Osteocyte (in vitro differentiated cells): ENCODE results near the gene PDZD4. TPM values are rescaled to one million over a fixed set of nuclear protein-coding genes. Genes with fewer than 3 reads are reported as not detected.

Experiments
- DNase-seq: peaks from one replicate; pipeline ENCODE4 v3.0.0; 2021; ENCODE audit warnings: mixed read lengths; ENCODE audit not compliant: unreplicated experiment; ENCODE audit errors: extremely low spot score
- H3K27ac Mint-ChIP-seq: one replicate; pipeline ENCODE4 v1.8.0; 2021; ENCODE audit warnings: mild to moderate bottlenecking, mixed read lengths; ENCODE audit not compliant: unreplicated experiment
- H3K27me3 Mint-ChIP-seq: one replicate; pipeline ENCODE4 v1.8.0; 2021; ENCODE audit warnings: mixed read lengths; ENCODE audit not compliant: unreplicated experiment
- H3K36me3 Mint-ChIP-seq: one replicate; pipeline ENCODE4 v1.8.0; 2021; ENCODE audit warnings: mixed read lengths; ENCODE audit not compliant: unreplicated experiment
- H3K4me1 Mint-ChIP-seq: one replicate; pipeline ENCODE4 v1.8.0; 2021; ENCODE audit warnings: mixed read lengths; ENCODE audit not compliant: unreplicated experiment
- H3K4me3 Mint-ChIP-seq: one replicate; pipeline ENCODE4 v1.8.0; 2021; ENCODE audit warnings: mild to moderate bottlenecking, moderate library complexity, mixed read lengths; ENCODE audit not compliant: unreplicated experiment
- H3K9me3 Mint-ChIP-seq: one replicate; pipeline ENCODE4 v1.8.0; 2021; ENCODE audit warnings: mixed read lengths; ENCODE audit not compliant: unreplicated experiment
- total RNA-seq: library from RNA; stranded (reverse); gene quantifications from 2 replicates; pipeline ENCODE4 v1.2.1, GENCODE V29; 2021
- TF ChIP-seq, protein P1 (sequence below): fragments of 200-600 bp; sonication (generic); IDR thresholded peaks from 2 replicates; pipeline ENCODE4 v1.5.0; 2021; ENCODE audit warnings: antibody characterized with exemption, mild to moderate bottlenecking, moderate library complexity

Gene PDZD4
- total RNA-seq, 1 donor from 2014 or later = 23.9 TPM

DNA sequence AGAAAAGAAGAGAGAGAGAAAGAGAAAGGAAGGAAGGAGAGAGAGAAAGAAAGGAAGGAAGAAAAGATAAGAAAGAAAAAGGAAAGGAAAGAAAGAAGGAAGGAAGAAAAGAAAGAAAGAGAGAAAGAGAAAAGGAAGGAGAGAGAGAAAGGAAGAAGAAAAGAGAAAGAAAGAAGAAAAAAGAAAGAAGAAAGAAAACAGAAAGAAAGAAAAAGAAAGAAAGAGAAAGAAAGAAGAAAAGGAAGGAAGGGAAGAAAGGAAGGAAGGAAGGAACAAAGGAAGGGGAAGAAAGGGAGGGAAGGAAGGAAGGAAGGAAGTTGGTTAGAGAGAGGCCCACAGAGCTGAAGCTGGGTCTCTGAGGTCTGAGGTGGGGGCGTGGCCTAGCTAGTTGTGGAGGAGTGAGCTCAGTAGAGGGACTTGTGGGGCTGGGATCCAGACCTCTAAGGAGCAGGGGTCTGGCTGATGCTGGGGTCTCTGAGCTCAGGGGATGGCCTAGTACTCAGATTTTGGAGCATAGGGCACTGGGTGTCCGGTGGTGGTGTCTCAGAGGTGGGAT, 27.1 kb upstream of the PDZD4 start:
- peaks cover 5% of the 10 kb centered on the region for H3K27me3 Mint-ChIP-seq
- no peaks in the 10 kb centered on the region for H3K36me3 Mint-ChIP-seq
- DNase-seq = no peak
- no peak overlapping the region for H3K27ac Mint-ChIP-seq
- no peak overlapping the region for H3K4me3 Mint-ChIP-seq
- H3K4me1 Mint-ChIP-seq = no peaks in the 10 kb centered on the region
- H3K9me3 Mint-ChIP-seq = no peaks in the 10 kb centered on the region
- TF ChIP-seq, protein P1, sequence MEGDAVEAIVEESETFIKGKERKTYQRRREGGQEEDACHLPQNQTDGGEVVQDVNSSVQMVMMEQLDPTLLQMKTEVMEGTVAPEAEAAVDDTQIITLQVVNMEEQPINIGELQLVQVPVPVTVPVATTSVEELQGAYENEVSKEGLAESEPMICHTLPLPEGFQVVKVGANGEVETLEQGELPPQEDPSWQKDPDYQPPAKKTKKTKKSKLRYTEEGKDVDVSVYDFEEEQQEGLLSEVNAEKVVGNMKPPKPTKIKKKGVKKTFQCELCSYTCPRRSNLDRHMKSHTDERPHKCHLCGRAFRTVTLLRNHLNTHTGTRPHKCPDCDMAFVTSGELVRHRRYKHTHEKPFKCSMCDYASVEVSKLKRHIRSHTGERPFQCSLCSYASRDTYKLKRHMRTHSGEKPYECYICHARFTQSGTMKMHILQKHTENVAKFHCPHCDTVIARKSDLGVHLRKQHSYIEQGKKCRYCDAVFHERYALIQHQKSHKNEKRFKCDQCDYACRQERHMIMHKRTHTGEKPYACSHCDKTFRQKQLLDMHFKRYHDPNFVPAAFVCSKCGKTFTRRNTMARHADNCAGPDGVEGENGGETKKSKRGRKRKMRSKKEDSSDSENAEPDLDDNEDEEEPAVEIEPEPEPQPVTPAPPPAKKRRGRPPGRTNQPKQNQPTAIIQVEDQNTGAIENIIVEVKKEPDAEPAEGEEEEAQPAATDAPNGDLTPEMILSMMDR = no peak

DNA sequence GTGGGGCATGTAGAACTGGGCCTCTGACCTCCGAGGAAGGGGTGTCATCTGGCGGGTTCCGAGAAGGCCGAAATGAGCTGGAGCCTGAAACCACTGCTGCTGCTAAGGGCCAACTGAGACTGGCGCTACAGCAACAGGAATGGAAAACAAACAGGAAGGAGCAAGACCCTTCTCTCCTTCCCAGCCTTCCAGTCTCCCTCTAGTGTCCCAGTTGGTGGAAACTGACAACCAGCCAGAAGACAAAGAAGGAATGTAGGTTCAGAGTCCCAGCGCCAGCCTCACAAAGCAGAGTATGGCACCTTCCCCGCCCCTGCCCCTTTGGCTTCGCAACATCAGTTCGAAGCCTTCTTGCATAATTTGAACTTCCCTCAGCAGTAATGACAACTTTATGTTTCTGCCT, 24.4 kb upstream of the PDZD4 start:
- no peaks in the 10 kb centered on the region for H3K4me1 Mint-ChIP-seq
- no peak for DNase-seq
- H3K27me3 Mint-ChIP-seq = peaks cover 5% of the 10 kb centered on the region
- no peaks in the 10 kb centered on the region for H3K9me3 Mint-ChIP-seq
- H3K27ac Mint-ChIP-seq = no peak overlapping the region
- H3K36me3 Mint-ChIP-seq = no peaks in the 10 kb centered on the region
- no peak overlapping the region for H3K4me3 Mint-ChIP-seq
- TF ChIP-seq, protein P1 = no peak

DNA sequence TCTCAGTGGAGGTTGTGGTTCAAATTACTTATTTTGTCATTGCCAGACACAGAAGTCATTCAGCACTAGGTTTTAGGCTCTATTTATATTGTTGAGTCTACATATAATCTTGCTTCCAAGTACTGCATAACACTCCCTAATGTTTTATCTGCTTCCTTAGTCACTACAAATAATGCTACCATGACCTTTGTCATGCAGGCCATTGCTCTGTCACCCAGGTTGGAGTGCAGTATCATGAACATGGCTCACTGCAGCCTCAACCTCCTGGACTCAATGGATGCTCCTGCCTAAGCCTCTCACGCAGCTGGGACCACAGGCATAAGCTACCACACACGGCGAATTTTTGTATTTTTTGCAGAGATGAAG, 23.5 kb upstream of the PDZD4 start:
- TF ChIP-seq, protein P1 = no peak
- no peak overlapping the region for H3K27ac Mint-ChIP-seq
- H3K4me3 Mint-ChIP-seq = no peak overlapping the region
- no peaks in the 10 kb centered on the region for H3K36me3 Mint-ChIP-seq
- peaks cover 7% of the 10 kb centered on the region for H3K27me3 Mint-ChIP-seq
- H3K9me3 Mint-ChIP-seq = no peaks in the 10 kb centered on the region
- H3K4me1 Mint-ChIP-seq = no peaks in the 10 kb centered on the region
- DNase-seq = no peak

DNA sequence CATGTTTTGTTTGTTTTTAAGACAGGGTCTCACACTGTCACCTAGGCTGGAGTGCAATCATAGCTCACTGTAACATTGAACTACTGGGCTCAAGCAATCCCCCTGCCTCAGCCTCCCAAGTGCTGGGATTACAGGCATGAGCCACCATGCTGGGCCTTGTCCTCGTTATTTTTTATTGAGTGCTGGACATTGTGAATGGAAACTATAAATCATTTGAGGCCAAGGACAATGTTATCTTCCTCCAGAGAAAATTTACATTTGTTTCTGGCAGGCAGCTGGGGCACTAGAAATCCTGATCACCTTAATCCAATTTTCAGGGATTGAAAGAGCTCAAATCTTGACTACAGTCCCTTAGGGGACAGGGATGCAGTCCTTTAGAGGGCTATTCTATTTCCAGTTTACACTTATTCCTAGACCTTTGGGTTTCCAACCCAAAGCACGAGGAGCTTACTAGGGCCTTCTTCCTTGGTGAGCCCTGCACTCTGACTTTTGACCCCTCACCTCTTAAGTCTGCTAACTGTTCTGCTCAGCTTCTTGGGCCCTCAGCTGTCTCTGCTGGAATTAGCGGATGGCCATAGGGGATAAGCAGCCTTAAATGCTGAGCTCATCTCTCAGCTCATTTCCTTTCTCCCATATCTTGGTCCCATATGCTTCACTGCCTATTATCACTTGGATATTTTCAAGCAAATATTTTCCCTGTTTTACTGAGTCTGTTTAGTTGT, 23.0 kb upstream of the PDZD4 start:
- H3K9me3 Mint-ChIP-seq = no peaks in the 10 kb centered on the region
- no peak for DNase-seq
- H3K36me3 Mint-ChIP-seq = no peaks in the 10 kb centered on the region
- no peak overlapping the region for H3K27ac Mint-ChIP-seq
- H3K4me3 Mint-ChIP-seq = no peak overlapping the region
- no peaks in the 10 kb centered on the region for H3K4me1 Mint-ChIP-seq
- peaks cover 7% of the 10 kb centered on the region for H3K27me3 Mint-ChIP-seq
- TF ChIP-seq, protein P1 = no peak

DNA sequence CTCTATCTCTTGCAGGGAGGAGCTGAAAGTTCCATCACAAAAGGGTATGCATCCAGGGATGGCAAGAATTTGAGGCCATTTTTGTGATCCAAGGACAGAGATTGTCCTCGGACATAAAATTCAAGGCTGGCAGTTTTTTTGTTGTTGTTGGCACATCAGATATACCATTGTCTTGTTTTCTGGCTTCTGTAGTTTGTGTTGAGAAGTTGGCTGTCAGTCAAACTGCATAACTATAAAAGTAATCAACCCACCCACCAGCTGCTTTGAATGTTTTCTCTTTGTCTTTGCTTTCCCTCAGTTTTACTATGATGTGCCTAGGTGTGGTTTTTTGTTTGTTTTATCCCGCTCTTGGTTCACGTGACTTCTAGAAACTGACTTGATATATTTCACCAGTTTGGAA, 21.6 kb upstream of the PDZD4 start:
- TF ChIP-seq, protein P1 = no peak
- no peaks in the 10 kb centered on the region for H3K9me3 Mint-ChIP-seq
- no peaks in the 10 kb centered on the region for H3K36me3 Mint-ChIP-seq
- H3K27ac Mint-ChIP-seq = no peak overlapping the region
- peaks cover 6% of the 10 kb centered on the region for H3K27me3 Mint-ChIP-seq
- DNase-seq = no peak
- H3K4me1 Mint-ChIP-seq = no peaks in the 10 kb centered on the region
- H3K4me3 Mint-ChIP-seq = no peak overlapping the region
